GM18909 (cell line): ENCODE data around the gene CFTR.
A peak's percentile ranks its signal among the peaks of the same experiment; 100 is the strongest.
"Not testable (repeated sequence)": the region's sequence is repeated elsewhere in the genome, so short reads cannot be mapped to it uniquely, and the experiment has no call there.

Experiments
- ATAC-seq: cut with Tn5 transposase; IDR thresholded peaks from one replicate; pipeline ENCODE4 v1.9.1; 2021; ENCODE audit warnings: mild to moderate bottlenecking; ENCODE audit not compliant: unreplicated experiment, poor library complexity

The CFTR gene

GRCh38 chr7:117679120-117679519 lies 199.3 kb downstream of the CFTR start:
- no peak for ATAC-seq

- ATAC-seq: no peak
Measured at GRCh38 chr7:117682681-117683385, 203.0 kb downstream of the CFTR start.

GRCh38 chr7:117683430-117684175 lies 203.8 kb downstream of the CFTR start:
- ATAC-seq: no peak

DNA sequence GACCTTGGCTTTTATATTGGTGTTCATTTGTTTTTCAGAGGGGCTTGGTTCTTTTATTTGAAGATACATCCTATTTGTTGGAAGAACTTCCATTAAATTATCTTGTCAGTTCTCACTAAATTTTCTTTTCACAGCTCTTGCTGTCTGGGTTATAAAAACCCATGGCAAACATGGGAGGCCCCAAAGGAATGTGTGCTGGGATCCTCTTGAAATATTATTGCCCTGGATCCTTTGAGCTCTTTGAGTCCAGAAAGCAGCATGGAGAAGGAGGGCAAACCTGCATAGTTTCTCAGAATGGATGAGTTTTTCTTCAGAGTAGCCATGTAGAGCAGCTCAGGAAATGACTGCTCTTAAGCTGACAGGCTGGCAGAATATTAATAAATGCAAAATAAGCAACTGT lies 206.0 kb downstream of the CFTR start:
- ATAC-seq: no peak

GRCh38 chr7:117686311-117686935 lies 206.6 kb downstream of the CFTR start:
- ATAC-seq: no peak

- no peak for ATAC-seq
Measured at GRCh38 chr7:117688126-117688525, 208.3 kb downstream of the CFTR start.

- ATAC-seq: no peak
Measured at GRCh38 chr7:117689406-117689805, 209.6 kb downstream of the CFTR start.

DNA sequence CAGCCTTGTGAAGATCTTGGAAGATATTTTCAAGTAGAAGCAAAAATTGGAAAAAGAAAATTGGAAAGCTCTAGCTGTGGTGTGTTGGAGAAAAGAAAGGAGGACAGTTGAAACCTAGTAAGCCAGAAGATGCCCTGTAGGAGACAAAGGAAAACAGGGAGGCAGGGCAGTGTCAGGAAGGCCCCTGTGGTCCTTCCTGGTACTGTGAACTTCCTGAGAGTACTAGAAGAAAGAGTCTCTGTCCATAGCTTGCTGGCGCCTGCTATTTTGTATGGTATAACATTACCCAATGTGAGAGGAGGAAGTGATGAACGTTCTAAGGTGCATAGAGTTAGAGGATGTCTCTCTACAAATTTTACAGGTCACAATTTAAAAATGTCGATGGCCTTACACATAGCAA lies 210.3 kb downstream of the CFTR start:
- ATAC-seq: no peak

DNA sequence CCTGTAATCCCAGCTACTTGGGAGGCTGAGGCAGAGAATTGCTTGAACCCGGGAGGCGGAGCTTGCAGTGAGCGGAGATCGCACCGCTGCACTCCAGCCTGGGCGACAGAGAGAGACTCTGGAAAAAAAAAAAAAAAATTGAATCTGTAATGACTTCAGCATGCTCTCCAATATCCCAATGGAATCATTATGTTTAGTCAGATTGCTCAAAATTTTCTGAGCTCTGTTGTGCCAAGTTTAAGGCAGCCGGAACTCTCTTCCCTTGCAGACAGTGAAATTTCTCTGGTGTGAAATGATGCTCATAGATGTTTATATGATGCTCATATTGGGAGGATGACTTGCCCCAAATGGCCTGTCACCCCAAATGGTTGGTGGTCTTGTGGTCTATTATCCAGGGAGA lies 212.5 kb downstream of the CFTR start:
- no peak for ATAC-seq

- no peak for ATAC-seq
Measured at GRCh38 chr7:117698018-117698417, 218.2 kb downstream of the CFTR start.

GRCh38 chr7:117704063-117704462 lies 224.2 kb downstream of the CFTR start:
- no peak for ATAC-seq

DNA sequence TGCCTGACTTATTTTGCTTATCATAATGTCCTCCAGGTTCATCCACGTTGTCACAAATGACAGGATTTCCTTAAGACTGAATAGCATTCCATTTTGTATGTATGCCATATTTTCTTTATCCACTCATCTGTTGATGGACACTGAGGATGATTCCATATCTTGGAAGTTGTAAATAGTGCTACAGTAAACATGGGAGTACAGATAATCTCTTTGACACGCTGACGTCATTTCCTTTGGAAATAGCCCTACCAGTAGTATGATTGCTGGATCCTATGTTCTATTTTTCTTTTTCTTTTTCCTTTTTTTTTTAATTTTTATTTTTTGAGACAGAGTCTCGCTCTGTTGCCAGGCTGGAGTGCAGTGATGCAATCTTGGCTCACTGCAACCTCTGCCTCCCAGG lies 225.8 kb downstream of the CFTR start:
- no peak for ATAC-seq

DNA sequence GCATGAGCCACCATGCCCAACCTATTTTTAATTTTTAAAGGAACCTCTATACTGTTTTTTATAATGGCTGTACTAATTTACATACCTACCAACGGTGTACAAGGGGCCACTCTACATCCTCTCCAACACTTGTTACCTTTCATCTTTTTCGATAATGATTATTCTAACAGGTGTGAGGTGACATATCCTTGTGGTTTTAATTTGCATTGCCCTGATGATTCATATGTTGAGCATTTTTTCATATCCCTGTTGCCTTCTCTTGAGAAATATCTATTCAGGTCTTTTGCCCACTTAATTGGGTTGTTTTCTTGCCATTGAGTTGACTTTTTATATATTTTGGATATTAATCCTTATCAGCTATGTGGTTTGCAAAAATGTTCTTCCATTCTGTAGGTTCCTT lies 226.4 kb downstream of the CFTR start:
- no peak for ATAC-seq

DNA sequence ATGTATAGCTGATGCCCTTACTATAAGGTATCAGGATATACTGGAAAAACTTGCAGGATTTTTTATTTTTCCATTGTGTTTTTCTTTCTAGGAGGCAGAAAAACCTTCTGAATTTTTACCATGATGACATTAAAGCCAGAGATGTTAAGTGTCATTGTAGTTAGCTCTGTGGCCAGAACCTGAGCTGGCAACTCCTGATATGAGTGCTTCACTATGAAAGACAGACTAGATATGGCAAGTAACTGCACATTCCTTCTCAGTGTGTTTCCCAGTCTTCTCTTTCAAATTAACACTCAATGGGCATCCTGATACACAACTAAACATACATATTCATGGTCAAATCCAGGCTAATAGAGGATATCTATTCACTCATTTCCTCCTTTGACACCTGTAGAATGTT lies 227.3 kb downstream of the CFTR start:
- ATAC-seq: no peak

DNA sequence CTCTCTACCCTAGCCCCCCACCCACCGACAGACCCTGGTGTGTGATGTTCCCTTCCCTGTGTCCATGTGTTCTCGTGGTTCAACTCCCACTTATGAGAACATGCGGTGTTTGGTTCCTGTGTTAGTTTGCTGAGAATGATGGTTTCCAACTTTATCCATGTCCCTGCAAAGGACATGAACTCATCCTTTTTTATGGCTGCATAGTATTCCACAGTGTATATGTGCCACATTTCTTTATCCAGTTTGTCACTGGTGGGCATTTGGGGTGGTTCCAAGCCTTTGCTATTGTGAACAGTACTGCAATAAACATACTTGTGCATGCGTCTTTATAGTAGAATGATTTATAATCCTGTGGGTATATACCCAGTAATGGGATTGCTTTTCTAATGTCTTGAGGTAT lies 228.3 kb downstream of the CFTR start:
- not testable (repeated sequence) for ATAC-seq

DNA sequence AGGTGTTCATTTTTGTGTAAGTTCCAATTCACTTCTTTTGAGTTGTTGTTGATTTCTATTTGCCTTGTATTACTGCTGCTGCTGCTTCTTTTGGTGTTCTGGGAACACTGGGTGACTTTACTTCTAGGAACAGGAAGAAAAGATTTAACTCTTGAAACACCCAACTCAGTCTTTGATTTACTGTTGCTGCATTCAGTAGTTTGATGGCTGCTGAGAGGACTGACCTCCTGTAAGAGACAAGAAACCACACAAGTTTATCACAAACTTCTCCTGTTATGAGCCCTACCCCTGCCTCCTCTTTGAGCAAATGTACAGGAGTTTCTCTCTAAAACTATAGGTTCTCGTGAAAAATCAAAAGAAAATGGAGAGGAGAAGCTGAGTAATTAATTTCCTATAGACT lies 231.7 kb downstream of the CFTR start:
- ATAC-seq: no peak

DNA sequence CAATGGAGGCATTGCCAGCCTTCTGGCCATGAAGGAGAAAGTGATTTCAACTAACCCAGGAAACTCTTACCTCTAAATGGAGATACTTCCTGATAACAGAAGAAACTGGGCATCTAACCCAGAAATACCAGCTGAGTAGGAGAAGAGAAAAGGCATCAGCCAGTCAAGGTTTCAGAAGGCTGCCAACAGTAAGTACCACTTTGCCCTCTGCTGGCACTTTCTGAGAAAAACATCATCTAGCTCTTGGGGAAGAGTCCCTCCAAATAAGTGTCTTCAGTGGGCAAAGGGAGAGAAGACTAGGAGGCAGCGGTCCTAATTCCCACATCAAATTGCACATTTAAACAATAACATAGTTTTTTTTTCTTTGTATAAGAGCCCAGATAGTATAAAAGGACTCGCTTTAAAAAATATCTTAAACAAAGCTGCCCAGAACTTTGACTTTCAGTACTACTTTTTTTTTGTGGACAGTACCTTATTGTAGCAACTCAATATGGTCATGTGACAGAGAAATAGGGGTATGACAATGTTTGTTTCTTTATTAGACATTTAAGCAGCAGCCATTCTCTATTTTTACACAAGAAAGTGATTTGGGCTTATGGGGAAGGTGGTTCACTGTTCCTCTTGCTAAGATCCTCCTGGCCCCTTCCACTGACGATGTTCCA lies 236.1 kb downstream of the CFTR start:
- ATAC-seq: peak; percentile 88

GRCh38 chr7:117716707-117717299 lies 237.0 kb downstream of the CFTR start:
- no peak for ATAC-seq

GRCh38 chr7:117717357-117717756 lies 237.5 kb downstream of the CFTR start:
- ATAC-seq: no peak
